NCI-H1105 (cell line): ENCODE results near the gene SLC46A3.

Experiments
- DNase-seq: peaks from one replicate; lab custom pipeline; 2025; lab: John Stamatoyannopoulos, UW

The SLC46A3 gene

DNA sequence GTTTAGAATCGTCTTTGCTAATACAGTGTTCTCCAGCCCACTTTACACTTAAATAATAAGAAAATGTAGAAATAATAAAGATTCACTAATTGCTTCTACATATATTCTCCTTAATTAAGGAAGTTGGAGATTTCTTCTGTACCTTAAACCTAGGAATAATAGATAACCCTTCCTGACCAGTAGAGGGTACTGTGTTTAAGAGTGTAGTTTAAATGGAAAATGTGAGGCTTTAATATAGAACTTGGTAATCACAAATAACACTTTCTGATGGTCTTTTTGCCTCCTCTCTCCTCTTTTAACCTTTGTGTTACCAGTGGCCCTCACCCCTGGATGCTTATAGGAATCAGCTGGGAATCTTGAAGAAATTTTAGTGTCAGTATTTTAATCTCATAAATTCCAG is 39.1 kb downstream of the SLC46A3 start:
- DNase-seq = no peak

GRCh38 chr13:28678809-28679208 is 40.0 kb downstream of the SLC46A3 start:
- no peak for DNase-seq

DNA sequence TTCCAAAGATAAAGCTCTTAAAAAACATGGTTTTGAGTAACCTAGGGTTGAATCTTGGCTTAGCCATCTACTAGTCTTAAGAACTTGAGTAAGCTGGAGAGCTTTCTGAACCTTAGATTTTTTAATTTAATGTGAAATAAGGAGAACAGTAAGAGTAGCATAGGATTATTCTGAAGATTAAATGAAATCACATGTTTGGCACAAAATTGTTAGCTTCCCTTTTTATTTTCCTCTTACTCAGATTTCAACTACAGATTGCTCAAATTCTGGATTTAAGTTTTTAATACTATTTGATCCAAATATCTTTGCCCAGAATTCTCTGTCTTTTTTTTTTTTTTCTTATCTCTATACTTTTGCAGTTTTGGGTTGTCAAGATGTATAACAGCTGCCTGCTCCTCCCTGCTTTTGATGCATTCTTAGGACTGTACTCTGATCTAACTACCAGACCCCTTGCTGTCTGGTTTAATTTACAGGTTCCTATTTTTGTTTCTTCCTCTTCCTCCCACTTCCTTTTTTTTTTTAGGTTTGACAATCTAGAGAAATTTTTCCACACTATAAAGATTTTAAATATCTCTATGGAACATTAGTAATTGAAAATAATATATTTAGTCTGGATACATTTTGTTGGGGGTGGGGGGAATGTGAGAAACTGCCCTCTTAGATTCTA is 47.5 kb downstream of the SLC46A3 start:
- no peak for DNase-seq

DNA sequence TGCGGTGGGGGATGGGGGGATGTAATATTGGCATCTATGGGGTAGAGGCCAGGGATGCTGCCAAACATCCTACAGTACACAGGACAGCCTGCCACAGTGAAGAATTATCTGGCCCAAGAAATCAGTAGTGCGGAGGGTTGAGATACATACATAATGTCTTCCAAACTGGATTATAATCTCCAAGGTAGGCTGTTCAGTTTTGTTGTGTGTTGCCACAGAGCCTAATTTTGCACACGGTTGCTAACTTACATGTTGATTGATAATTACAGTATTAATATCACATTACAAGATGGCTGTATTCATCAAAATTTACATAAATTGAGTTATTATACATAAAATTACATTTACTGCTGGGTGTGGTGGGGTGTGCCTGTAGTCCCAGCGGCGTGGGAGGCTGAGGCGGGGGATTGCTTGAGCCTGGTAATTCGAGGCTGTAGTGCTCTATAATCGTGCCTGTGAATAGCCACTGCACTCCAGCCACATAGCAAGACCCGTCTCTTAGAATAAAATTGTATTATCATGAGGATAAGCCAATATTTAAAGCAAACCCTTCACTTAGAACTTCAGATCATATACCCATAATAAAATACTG is 51.8 kb downstream of the SLC46A3 start:
- DNase-seq = no peak

DNA sequence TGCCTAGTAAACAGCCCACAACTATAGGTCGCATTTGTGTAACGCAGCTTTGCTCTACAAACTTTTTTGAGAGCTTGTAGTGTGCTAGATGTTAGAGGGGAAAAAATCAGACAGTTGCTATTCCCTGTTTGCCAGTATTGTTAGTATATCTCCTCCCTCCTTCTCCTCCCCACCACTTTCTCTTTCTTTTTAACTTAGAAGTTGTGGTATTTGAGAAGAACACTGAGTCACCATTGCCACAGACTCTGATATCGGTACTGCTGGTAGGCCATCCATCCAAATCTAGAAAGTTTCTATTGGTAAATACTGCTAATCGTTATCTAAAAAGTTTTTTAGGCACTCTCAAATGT is 59.2 kb downstream of the SLC46A3 start:
- no peak for DNase-seq

DNA sequence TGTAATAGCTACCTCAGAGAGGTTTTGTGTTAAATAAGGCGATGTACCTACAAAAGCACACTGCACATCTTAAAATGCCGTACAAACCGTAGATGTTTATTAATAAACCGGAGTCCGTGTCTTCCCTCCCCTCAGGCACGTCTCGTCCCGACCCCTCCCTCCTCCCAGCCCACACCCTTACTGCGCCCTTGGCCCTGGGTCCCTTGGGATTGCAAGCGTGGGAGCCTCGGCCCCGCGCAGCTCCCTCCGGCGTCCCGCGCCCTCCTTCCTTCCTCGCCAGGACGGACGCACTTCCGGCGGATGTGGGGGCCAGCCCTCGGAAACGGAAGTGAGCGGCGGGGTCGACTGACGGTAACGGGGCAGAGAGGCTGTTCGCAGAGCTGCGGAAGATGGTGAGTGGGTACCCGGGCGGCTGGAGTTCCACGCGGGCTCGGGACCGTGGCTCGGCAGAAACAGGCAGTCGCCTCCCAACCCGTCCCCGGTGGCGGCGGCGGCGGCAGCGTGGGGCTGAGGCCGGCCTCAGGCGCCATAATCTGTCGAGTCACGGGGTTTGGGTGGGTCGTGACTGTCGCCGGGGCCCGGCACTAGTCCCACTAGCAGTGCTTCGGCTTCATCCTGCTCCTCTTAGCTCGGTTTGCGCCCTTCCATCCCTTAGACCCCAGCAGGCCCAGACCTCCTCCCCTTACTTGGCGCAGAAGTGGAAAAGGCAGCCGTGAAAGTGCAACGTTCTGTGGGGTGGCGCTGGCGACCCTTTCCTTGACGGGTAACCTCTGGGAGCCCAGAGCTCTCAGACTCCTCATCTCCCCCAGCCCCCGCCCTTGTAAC is 59.8 kb downstream of the SLC46A3 start, which contains the start of gene POMP:
Gene POMP, plus strand, starts transcription at position 335 of the 825 bp plus-strand sequence. Its CDS starts 55 bp downstream, at position 390.
- peak; percentile 64 for DNase-seq

- no peak for DNase-seq
These were observed 60.3 kb downstream of the SLC46A3 start for GRCh38 chr13:28658539-28658795.

GRCh38 chr13:28657784-28658538 is 60.8 kb downstream of the SLC46A3 start:
- no peak for DNase-seq

DNA sequence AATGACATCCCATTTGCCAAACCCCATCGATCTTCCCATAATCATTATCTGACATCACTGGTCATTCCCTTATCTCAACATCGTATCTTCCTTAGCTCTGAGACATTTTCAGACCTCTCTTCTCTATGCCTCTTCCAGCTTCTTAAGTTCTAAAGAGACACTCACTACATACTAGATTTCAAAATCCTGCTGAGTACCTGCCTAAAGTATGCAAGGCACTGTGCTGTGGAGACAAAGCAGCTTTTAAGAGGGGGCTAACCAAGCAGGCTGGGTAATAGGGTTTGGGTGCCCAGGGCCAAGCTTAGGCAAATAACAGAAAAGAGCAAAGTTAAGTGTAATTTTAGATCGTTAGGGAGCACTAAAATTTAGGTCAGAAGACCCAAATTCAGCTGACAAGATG is 63.2 kb downstream of the SLC46A3 start:
- no peak for DNase-seq

- no peak for DNase-seq
These were observed 64.5 kb downstream of the SLC46A3 start for GRCh38 chr13:28654276-28654675.

DNA sequence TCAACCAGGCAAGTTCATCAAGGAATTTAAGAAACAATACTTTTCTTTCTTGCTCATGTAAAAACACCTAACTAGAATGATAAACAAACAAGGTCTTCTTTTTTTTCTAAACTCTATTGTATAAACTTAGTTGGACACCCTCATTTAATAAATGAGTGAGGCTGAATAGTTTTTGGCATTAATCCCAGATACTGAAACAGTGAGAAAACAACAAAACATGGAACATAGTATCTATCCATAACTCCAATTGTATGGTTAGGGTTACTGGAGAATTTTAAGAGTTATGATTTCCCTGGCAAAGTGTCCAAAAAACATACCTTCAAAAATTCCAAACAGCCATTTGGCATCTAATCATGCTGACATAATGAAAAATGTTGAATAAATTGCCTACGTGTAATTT is 65.7 kb downstream of the SLC46A3 start:
- no peak for DNase-seq

DNA sequence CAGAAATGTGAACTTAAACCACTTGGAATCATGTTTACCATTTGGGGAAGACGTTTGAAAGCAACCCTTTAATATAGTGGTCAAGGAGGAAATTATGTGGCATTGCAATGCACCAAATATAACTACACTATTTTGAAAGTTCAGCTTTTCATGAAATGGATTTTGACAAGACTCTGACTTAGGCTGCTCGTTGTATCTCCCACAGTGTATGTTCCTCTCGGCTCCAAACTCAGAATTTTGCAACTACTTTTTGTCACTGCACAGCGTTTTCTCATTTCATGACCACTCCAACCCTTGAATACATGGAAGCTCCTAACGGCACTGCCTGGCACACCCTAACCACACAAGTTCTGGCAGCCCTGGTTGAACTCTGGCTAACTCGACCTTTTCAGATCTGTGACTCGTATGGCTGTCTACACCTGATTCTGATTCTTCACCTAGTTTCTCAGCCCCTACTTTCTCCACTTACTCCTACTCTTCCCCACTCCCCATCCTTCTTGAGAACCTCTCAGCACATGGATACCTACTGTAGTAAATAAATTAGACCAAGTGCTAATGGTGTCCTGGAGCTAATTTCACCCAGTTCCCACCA is 66.9 kb downstream of the SLC46A3 start:
- no peak for DNase-seq

DNA sequence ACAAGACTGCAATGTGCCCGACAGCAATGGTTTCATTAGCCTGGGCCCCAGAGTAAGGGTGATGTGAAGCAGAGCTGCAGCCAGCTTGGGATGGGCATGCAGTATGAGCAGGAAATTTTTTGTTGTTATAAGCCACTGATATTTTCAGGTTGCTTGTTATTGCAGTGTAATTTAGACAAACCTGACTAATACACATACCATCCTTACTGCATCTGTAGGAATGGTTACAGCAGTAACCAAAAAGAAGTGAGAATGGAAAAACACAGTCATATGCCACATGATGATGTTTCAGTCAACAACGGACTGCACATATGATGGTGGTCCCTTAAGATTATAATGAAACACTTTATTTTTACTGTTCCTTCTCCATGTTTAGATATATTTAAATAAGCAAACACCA is 68.5 kb downstream of the SLC46A3 start:
- DNase-seq = no peak
